B cell (primary cell): ENCODE data around the gene SAMD4A. TPM values are rescaled to one million over a fixed set of nuclear protein-coding genes. Genes with fewer than 3 reads are reported as not detected.

ENCODE experiments used
- ATAC-seq: fragments of 200-7000 bp; cut with Tn5 transposase; one replicate; pipeline ENCODE4 v1.10.0; 2021; ENCODE audit warnings: low read depth, mild to moderate bottlenecking, moderate number of reproducible peaks, moderate library complexity
- CTCF ChIA-PET: fragments of 350-600 bp; sonication (Branson Sonifier 250); formaldehyde crosslinking; loops from one replicate; lab custom pipeline; 2021; ENCODE audit warnings: antibody characterized with exemption, inconsistent platforms; lab: Charles Lee
- POLR2A ChIA-PET: fragments of 350-600 bp; sonication (Branson Sonifier 250); formaldehyde crosslinking; loops from one replicate; lab custom pipeline; 2021; ENCODE audit warnings: antibody characterized with exemption; lab: Charles Lee
- DNase-seq: peaks from one replicate; pipeline ENCODE4 v3.0.0; 2013
- H2AFZ ChIP-seq: 2 replicates; pipeline ENCODE4 v1.6.1; 2012; ENCODE audit warnings: mild to moderate bottlenecking, low read depth, low read length; ENCODE audit not compliant: insufficient read depth, poor library complexity, severe bottlenecking
- H3K27ac ChIP-seq, 2 donors: 1 replicate in 1 of 2; 2 replicates in 1 of 2; pipeline ENCODE4 v1.5.1; 2012 to 2013; ENCODE audit warnings: low read length in 2 of 2, mild to moderate bottlenecking in 2 of 2, moderate library complexity in 1 of 2
- H3K27me3 ChIP-seq, 4 experiments: fragments of 200-600 bp in 1 of 4; sonication (generic) in 1 of 4; replicated peaks in 1 of 4; 1 replicate in 2 of 4; 2 replicates in 2 of 4; pipeline versions ENCODE4 v1.6.1 to v1.7.0; 2013 to 2016; ENCODE audit warnings: low read length in 3 of 4, mild to moderate bottlenecking in 2 of 4, mixed read lengths in 1 of 4, moderate library complexity in 1 of 4; ENCODE audit not compliant: insufficient read depth in 4 of 4, control insufficient read depth in 3 of 4; ENCODE audit errors: control extremely low read depth in 1 of 4
- H3K36me3 ChIP-seq, 2 experiments: replicated peaks in 1 of 2; 1 replicate in 1 of 2; 2 replicates in 1 of 2; pipeline versions ENCODE4 v1.6.1 to v1.7.1; 2013; ENCODE audit warnings: low read length in 1 of 2; ENCODE audit not compliant: insufficient read depth in 2 of 2, control insufficient read depth in 1 of 2; ENCODE audit errors: control extremely low read depth in 1 of 2, extremely low read depth in 1 of 2
- H3K4me1 ChIP-seq, 2 donors: fragments of 200-600 bp in 1 of 2; sonication (generic) in 1 of 2; 1 replicate in 1 of 2; 2 replicates in 1 of 2; pipeline versions ENCODE4 v1.5.1 to v1.6.1; 2013 to 2017; ENCODE audit warnings: low read length in 2 of 2; ENCODE audit not compliant: control insufficient read depth in 2 of 2, insufficient read depth in 2 of 2
- H3K4me2 ChIP-seq: replicated peaks from 2 replicates; pipeline ENCODE3; 2012; ENCODE audit warnings: mild to moderate bottlenecking, low read depth, low read length; ENCODE audit not compliant: poor library complexity, severe bottlenecking
- H3K4me3 ChIP-seq, 5 experiments: fragments of 200-600 bp in 1 of 5; sonication (generic) in 1 of 5; 1 replicate in 3 of 5; 2 replicates in 2 of 5; pipeline versions ENCODE4 v1.5.1 to v1.7.0; 2011 to 2016; ENCODE audit warnings: low read length in 4 of 5, mild to moderate bottlenecking in 4 of 5, low read depth in 2 of 5, control low read depth in 1 of 5, moderate library complexity in 1 of 5; ENCODE audit not compliant: insufficient read depth in 1 of 5; ENCODE audit errors: control extremely low read depth in 1 of 5, extremely low read depth in 1 of 5
- H3K79me2 ChIP-seq: fragments of 200-600 bp; sonication (generic); one replicate; pipeline ENCODE4 v1.6.0; 2016; ENCODE audit warnings: low read length; ENCODE audit not compliant: control insufficient read depth, insufficient read depth
- H3K9ac ChIP-seq: fragments of 200-600 bp; sonication (generic); 2 replicates; pipeline ENCODE4 v1.6.1; 2017; ENCODE audit warnings: mild to moderate bottlenecking, low read length, moderate library complexity
- H3K9me3 ChIP-seq, 3 donors: one replicate each; pipeline versions ENCODE4 v1.6.1 to v1.7.1; 2013; ENCODE audit warnings: low read length in 2 of 3; ENCODE audit not compliant: control insufficient read depth in 2 of 3, insufficient read depth in 1 of 3; ENCODE audit errors: control extremely low read depth in 1 of 3
- H4K20me1 ChIP-seq: 2 replicates; pipeline ENCODE4 v1.6.0; 2012; ENCODE audit warnings: mild to moderate bottlenecking, low read length; ENCODE audit not compliant: insufficient read depth, control insufficient read depth, poor library complexity, severe bottlenecking
- H3K27ac Mint-ChIP-seq: one replicate; pipeline ENCODE4 v1.8.0; 2021; ENCODE audit warnings: mixed read lengths
- H3K27me3 Mint-ChIP-seq: one replicate; pipeline ENCODE4 v1.8.0; 2021; ENCODE audit warnings: mixed read lengths
- H3K4me1 Mint-ChIP-seq: one replicate; pipeline ENCODE4 v1.8.0; 2021; ENCODE audit warnings: mixed read lengths
- H3K4me3 Mint-ChIP-seq: one replicate; pipeline ENCODE4 v1.8.0; 2021; ENCODE audit warnings: mixed read lengths
- H3K9me3 Mint-ChIP-seq: one replicate; pipeline ENCODE4 v1.8.0; 2022; ENCODE audit warnings: mixed read lengths; ENCODE audit not compliant: insufficient read depth
- EZH2 ChIP-seq: IDR thresholded peaks from 2 replicates; pipeline ENCODE4 v1.6.1; 2012; ENCODE audit warnings: borderline replicate concordance, low read depth, mild to moderate bottlenecking, moderate library complexity, low read length; ENCODE audit not compliant: insufficient read depth, poor library complexity, severe bottlenecking
- WGBS: methylation state at CpG from one replicate; pipeline ENCODE4 v1.1.5; 2013; ENCODE audit warnings: missing lambda C conversion rate; ENCODE audit not compliant: insufficient coverage; 5-methylcytosine and 5-hydroxymethylcytosine counted together
- intact Hi-C: fragments of 100-400 bp; cut with micrococcal nuclease; formaldehyde crosslinking; loops from one replicate; pipeline ENCODE4 v1.10.0; 2022
- polyA plus RNA-seq: library from polyadenylated mRNA; depleted of rRNA; stranded (reverse); fragments of >200 nt; gene quantifications from 2 replicates; pipeline ENCODE4 v1.2.3, GENCODE V29; 2012
- total RNA-seq, 2 donors: library from RNA; stranded (reverse); fragments of 120-200 nt in 1 of 2; gene quantifications; 1 replicate in 1 of 2; 2 replicates in 1 of 2; pipeline versions ENCODE4 v1.2.3 to v1.2.4, GENCODE V29; 2013 to 2022
- TF ChIP-seq, protein P1 (sequence below): fragments of 200-600 bp; IDR thresholded peaks from one replicate; pipeline ENCODE4 v1.8.0; 2022; ENCODE audit warnings: antibody characterized with exemption, mild to moderate bottlenecking

SAMD4A gene
- total and polyA plus RNA-seq, 2 donors (not counting 1 experiment from before 2014, with no cell fraction given): 5.7 to 13.7 TPM

DNA sequence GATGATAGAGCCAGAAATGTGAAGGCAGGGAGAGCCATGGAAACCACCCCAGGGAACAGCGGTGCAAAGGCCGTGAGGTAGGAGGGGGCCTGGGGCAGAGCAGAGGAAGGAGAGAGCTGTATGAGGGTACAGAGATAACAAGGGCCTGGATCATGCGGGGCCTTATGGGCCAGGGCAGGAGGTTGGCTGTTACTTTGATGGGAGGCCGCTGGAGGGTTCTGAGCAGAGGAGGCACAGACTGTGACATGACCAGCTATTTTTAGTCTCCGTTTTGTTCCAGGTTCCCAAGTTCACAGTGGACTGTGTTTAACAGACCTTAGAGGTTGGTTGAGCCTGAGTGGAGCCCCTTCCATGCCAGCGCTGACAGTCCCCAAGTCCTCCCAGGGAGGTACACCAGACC is 217.1 kb downstream of the SAMD4A start:
- DNase-seq: no peak
- H3K9me3 ChIP-seq: no peaks in the 10 kb centered on the region
- H3K79me2 ChIP-seq: no peaks in the 10 kb centered on the region
- H3K4me2 ChIP-seq: no peak overlapping the region
- CTCF ChIA-PET: interaction anchor here (0.7 to 4.6 kb wide), 6 partner anchors 8 to 220 kb away, joined by 3 to 27 read pairs (median 6); no protein-coding TSS in a partner anchor
- H3K4me3 Mint-ChIP-seq: no peak overlapping the region
- peaks cover 14 to 21% of the 10 kb centered on the region in 2 donors for H3K4me1 ChIP-seq
- no peaks in the 10 kb centered on the region for H3K9me3 Mint-ChIP-seq
- H3K27me3 ChIP-seq: no peaks in the 10 kb centered on the region
- no peak for ATAC-seq
- peaks cover 8% of the 10 kb centered on the region for H4K20me1 ChIP-seq
- H3K4me3 ChIP-seq: no peak overlapping the region
- no peak overlapping the region for H3K27ac Mint-ChIP-seq
- H3K36me3 ChIP-seq: peaks cover 0 to 17% of the 10 kb centered on the region in 2 experiments
- no peak overlapping the region for H3K9ac ChIP-seq
- peaks cover 22% of the 10 kb centered on the region for H3K4me1 Mint-ChIP-seq
- H2AFZ ChIP-seq: no peak overlapping the region
- H3K27me3 Mint-ChIP-seq: no peaks in the 10 kb centered on the region
- POLR2A ChIA-PET: no interaction called here
- intact Hi-C loops: no loop called here
- H3K27ac ChIP-seq: no peak overlapping the region
- TF ChIP-seq, protein P1, sequence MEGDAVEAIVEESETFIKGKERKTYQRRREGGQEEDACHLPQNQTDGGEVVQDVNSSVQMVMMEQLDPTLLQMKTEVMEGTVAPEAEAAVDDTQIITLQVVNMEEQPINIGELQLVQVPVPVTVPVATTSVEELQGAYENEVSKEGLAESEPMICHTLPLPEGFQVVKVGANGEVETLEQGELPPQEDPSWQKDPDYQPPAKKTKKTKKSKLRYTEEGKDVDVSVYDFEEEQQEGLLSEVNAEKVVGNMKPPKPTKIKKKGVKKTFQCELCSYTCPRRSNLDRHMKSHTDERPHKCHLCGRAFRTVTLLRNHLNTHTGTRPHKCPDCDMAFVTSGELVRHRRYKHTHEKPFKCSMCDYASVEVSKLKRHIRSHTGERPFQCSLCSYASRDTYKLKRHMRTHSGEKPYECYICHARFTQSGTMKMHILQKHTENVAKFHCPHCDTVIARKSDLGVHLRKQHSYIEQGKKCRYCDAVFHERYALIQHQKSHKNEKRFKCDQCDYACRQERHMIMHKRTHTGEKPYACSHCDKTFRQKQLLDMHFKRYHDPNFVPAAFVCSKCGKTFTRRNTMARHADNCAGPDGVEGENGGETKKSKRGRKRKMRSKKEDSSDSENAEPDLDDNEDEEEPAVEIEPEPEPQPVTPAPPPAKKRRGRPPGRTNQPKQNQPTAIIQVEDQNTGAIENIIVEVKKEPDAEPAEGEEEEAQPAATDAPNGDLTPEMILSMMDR: no peak
- no peak for TF ChIP-seq EZH2
- WGBS: 98% methylated on average over 6 of the region's 6 CpGs

- Histone ChIP-seq H3K4me3 (no peak overlapping the region), H3K36me3 (peaks cover 0 to 17% of the 10 kb centered on the region in 2 experiments), H3K9me3 (no peaks in the 10 kb centered on the region), H3K79me2 (no peaks in the 10 kb centered on the region), H2AFZ (no peak overlapping the region), H3K9ac (no peak overlapping the region), H3K27ac (no peak overlapping the region), H3K4me1 (peaks cover 14 to 21% of the 10 kb centered on the region in 2 donors), H3K27me3 (no peaks in the 10 kb centered on the region), H4K20me1 (peaks cover 8% of the 10 kb centered on the region), H3K4me2 (no peak overlapping the region)
- DNase-seq (no peak), ATAC-seq (no peak)
- WGBS: 100% methylated on average over 4 of the region's 4 CpGs
- no peaks in the 10 kb centered on the region for H3K9me3 Mint-ChIP-seq
- ChIA-PET POLR2A (no interaction called here), CTCF (interaction anchor here (0.7 to 4.6 kb wide), 5 partner anchors 9 to 221 kb away, joined by 3 to 27 read pairs (median 3); no protein-coding TSS in a partner anchor)
- no peaks in the 10 kb centered on the region for H3K27me3 Mint-ChIP-seq
- no peak overlapping the region for H3K27ac Mint-ChIP-seq
- peaks cover 22% of the 10 kb centered on the region for H3K4me1 Mint-ChIP-seq
- TF ChIP-seq EZH2: no peak
- TF ChIP-seq, protein P1: no peak
- intact Hi-C loops: no loop called here
- H3K4me3 Mint-ChIP-seq: no peak overlapping the region
Measured at GRCh38 chr14:54784657-54785056, 217.7 kb downstream of the SAMD4A start.
